SK-N-MC (cell line): Measurements from ENCODE around the gene GLTP.
"Not testable (repeated sequence)": the region's sequence is repeated elsewhere in the genome, so short reads cannot be mapped to it uniquely, and the experiment has no call there.

Experiments
- DNase-seq: peaks from one replicate; pipeline ENCODE4 v3.0.0-alpha.2; 2011; ENCODE audit warnings: low read depth, low spot score
- H3K27ac ChIP-seq: fragments of 200-600 bp; sonication (generic); 2 replicates; pipeline ENCODE4 v1.5.1; 2016; ENCODE audit warnings: mixed run types
- H3K36me3 ChIP-seq: fragments of 200-600 bp; sonication (generic); 2 replicates; pipeline ENCODE4 v1.6.1; 2017; ENCODE audit warnings: antibody characterized with exemption, low read length, mixed read lengths; ENCODE audit not compliant: insufficient read depth
- H3K4me3 ChIP-seq: fragments of 200-600 bp; sonication (generic); 2 replicates; pipeline ENCODE4 v1.5.1; 2016
- H3K9ac ChIP-seq: fragments of 200-600 bp; sonication (generic); 2 replicates; pipeline ENCODE4 v1.8.0; 2017; ENCODE audit warnings: mixed run types, mixed read lengths; ENCODE audit not compliant: insufficient read length
- H3K9me3 ChIP-seq: fragments of 200-600 bp; sonication (generic); 2 replicates; pipeline ENCODE4 v1.6.1; 2017; ENCODE audit warnings: low read depth, mild to moderate bottlenecking, antibody characterized with exemption, low read length, moderate library complexity, mixed read lengths
- EZH2 ChIP-seq: fragments of 200-600 bp; sonication (generic); IDR thresholded peaks from one replicate; pipeline ENCODE4 v1.6.1; 2017; ENCODE audit warnings: antibody characterized with exemption
- FOXP2 ChIP-seq: optimal IDR thresholded peaks from 2 replicates; pipeline ENCODE3; 2011; ENCODE audit warnings: mild to moderate bottlenecking, moderate library complexity; ENCODE audit not compliant: insufficient read depth; ENCODE audit errors: extremely low read length, control extremely low read depth
- POLR2AphosphoS5 ChIP-seq: IDR thresholded peaks from 2 replicates; pipeline ENCODE4 v1.6.1; 2012; ENCODE audit warnings: mild to moderate bottlenecking, low read depth, low read length, borderline replicate concordance

The GLTP gene

GRCh38 chr12:109897029-109897428 lies 16.7 kb upstream of the GLTP start:
- DNase-seq: no peak
- H3K36me3 ChIP-seq: no peaks in the 10 kb centered on the region
- no peak for TF ChIP-seq POLR2AphosphoS5
- no peak for TF ChIP-seq FOXP2
- no peak for TF ChIP-seq EZH2
- no peak overlapping the region for H3K27ac ChIP-seq
- no peak overlapping the region for H3K4me3 ChIP-seq
- H3K9me3 ChIP-seq: no peaks in the 10 kb centered on the region
- no peak overlapping the region for H3K9ac ChIP-seq

GRCh38 chr12:109896188-109896587 lies 15.8 kb upstream of the GLTP start:
- Histone ChIP-seq H3K4me3 (no peak overlapping the region), H3K36me3 (no peaks in the 10 kb centered on the region), H3K9me3 (no peaks in the 10 kb centered on the region), H3K27ac (no peak overlapping the region), H3K9ac (no peak overlapping the region)
- no peak for DNase-seq
- TF ChIP-seq EZH2: no peak

- H3K9me3 ChIP-seq: no peaks in the 10 kb centered on the region
- TF ChIP-seq POLR2AphosphoS5 (no peak), EZH2 (no peak), FOXP2 (no peak)
- H3K27ac ChIP-seq: no peak overlapping the region
- H3K36me3 ChIP-seq: no peaks in the 10 kb centered on the region
- no peak overlapping the region for H3K4me3 ChIP-seq
- no peak overlapping the region for H3K9ac ChIP-seq
- DNase-seq: no peak
These were observed 14.6 kb upstream of the GLTP start for GRCh38 chr12:109894939-109895338.

- Histone ChIP-seq H3K4me3 (no peak overlapping the region), H3K36me3 (no peaks in the 10 kb centered on the region), H3K9ac (no peak overlapping the region), H3K9me3 (no peaks in the 10 kb centered on the region), H3K27ac (no peak overlapping the region)
- no peak for DNase-seq
- TF ChIP-seq POLR2AphosphoS5: no peak
- TF ChIP-seq EZH2: no peak
- TF ChIP-seq FOXP2: no peak
These were observed 13.1 kb upstream of the GLTP start for GRCh38 chr12:109893261-109893995.

GRCh38 chr12:109892748-109893147 lies 12.4 kb upstream of the GLTP start:
- H3K4me3 ChIP-seq: no peak overlapping the region
- no peak overlapping the region for H3K27ac ChIP-seq
- no peak for DNase-seq
- H3K36me3 ChIP-seq: no peaks in the 10 kb centered on the region
- TF ChIP-seq FOXP2 (no peak), EZH2 (no peak), POLR2AphosphoS5 (no peak)
- H3K9me3 ChIP-seq: no peaks in the 10 kb centered on the region
- H3K9ac ChIP-seq: no peak overlapping the region

- TF ChIP-seq FOXP2 (no peak), POLR2AphosphoS5 (no peak), EZH2 (no peak)
- no peak overlapping the region for H3K27ac ChIP-seq
- no peak overlapping the region for H3K4me3 ChIP-seq
- H3K36me3 ChIP-seq: no peaks in the 10 kb centered on the region
- H3K9ac ChIP-seq: no peak overlapping the region
- no peak for DNase-seq
- H3K9me3 ChIP-seq: no peaks in the 10 kb centered on the region
These were observed 11.9 kb upstream of the GLTP start for GRCh38 chr12:109892165-109892715.

- DNase-seq, H3K9ac ChIP-seq, H3K9me3 ChIP-seq, H3K36me3 ChIP-seq, H3K4me3 ChIP-seq, H3K27ac ChIP-seq: not testable (repeated sequence)
These were observed 11.4 kb upstream of the GLTP start for GRCh38 chr12:109891731-109892130.

- DNase-seq: no peak
- TF ChIP-seq FOXP2 (no peak), POLR2AphosphoS5 (no peak), EZH2 (no peak)
- H3K9ac ChIP-seq: no peak overlapping the region
- no peaks in the 10 kb centered on the region for H3K9me3 ChIP-seq
- no peak overlapping the region for H3K4me3 ChIP-seq
- H3K36me3 ChIP-seq: no peaks in the 10 kb centered on the region
- H3K27ac ChIP-seq: no peak overlapping the region
These were observed 10.4 kb upstream of the GLTP start for GRCh38 chr12:109890620-109891170.

GRCh38 chr12:109888179-109889020 lies 8.1 kb upstream of the GLTP start:
- DNase-seq: no peak
- H3K9me3 ChIP-seq: no peaks in the 10 kb centered on the region
- TF ChIP-seq FOXP2 (no peak), EZH2 (no peak), POLR2AphosphoS5 (no peak)
- H3K4me3 ChIP-seq: no peak overlapping the region
- no peak overlapping the region for H3K27ac ChIP-seq
- no peak overlapping the region for H3K9ac ChIP-seq
- no peaks in the 10 kb centered on the region for H3K36me3 ChIP-seq
